Fibroblast of mammary gland (primary cell): ENCODE measurements around the gene DDX5.

Source experiments
- DNase-seq: peaks from one replicate; pipeline ENCODE4 v3.0.0-alpha.2; 2010; ENCODE audit warnings: low read depth
- H3K4me3 ChIP-seq: 2 replicates; pipeline ENCODE4 v1.5.1; 2011; ENCODE audit warnings: low read depth, mild to moderate bottlenecking, low read length, moderate library complexity; ENCODE audit not compliant: control insufficient read depth
- TF ChIP-seq, protein P1 (sequence below): conservative IDR thresholded peaks from 2 replicates; pipeline ENCODE4 v1.5.1; 2011; ENCODE audit warnings: low read depth, low read length, inconsistent platforms; ENCODE audit not compliant: control insufficient read depth, insufficient read depth

The DDX5 gene

DNA sequence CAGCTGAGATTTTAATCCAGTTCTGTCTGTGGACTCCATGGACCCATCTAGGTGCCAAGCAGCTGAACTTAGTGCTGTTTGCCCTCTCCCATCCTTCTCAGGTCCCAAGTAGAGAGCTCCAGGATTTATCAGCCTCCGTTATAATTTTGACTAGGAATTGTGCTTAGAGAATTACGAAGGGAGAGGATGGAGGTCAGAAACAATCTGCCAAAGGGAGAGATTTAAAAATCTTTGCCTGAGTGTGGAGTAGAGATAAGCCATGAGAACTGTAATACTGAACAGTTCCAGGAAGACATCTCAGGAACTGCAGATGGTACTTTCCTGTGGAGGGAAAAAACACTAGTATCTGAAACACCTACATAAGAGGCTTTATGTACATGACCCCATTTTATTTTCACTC is 27.7 kb upstream of the DDX5 start:
- no peak for DNase-seq
- TF ChIP-seq, protein P1, sequence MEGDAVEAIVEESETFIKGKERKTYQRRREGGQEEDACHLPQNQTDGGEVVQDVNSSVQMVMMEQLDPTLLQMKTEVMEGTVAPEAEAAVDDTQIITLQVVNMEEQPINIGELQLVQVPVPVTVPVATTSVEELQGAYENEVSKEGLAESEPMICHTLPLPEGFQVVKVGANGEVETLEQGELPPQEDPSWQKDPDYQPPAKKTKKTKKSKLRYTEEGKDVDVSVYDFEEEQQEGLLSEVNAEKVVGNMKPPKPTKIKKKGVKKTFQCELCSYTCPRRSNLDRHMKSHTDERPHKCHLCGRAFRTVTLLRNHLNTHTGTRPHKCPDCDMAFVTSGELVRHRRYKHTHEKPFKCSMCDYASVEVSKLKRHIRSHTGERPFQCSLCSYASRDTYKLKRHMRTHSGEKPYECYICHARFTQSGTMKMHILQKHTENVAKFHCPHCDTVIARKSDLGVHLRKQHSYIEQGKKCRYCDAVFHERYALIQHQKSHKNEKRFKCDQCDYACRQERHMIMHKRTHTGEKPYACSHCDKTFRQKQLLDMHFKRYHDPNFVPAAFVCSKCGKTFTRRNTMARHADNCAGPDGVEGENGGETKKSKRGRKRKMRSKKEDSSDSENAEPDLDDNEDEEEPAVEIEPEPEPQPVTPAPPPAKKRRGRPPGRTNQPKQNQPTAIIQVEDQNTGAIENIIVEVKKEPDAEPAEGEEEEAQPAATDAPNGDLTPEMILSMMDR: no peak
- no peak overlapping the region for H3K4me3 ChIP-seq

DNA sequence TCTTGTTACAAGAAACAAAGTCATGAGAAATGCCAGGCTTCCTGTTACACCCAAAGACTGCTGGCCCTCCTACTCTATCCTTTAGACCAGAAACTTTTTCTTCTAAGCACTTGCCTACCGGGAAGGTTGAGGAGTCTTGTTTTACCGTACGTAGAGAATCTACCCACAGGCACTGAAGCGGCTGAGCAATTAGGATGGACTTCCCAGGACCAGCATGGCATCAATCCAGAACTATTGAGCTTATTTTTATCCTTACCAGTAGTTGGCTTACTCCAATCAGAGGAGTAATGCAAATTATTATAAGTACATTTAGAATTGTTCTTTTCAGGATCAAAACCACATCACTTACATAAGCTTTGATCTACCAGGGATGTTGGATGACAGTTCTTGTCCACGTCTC is 26.3 kb upstream of the DDX5 start:
- TF ChIP-seq, protein P1: no peak
- DNase-seq: no peak
- no peak overlapping the region for H3K4me3 ChIP-seq

DNA sequence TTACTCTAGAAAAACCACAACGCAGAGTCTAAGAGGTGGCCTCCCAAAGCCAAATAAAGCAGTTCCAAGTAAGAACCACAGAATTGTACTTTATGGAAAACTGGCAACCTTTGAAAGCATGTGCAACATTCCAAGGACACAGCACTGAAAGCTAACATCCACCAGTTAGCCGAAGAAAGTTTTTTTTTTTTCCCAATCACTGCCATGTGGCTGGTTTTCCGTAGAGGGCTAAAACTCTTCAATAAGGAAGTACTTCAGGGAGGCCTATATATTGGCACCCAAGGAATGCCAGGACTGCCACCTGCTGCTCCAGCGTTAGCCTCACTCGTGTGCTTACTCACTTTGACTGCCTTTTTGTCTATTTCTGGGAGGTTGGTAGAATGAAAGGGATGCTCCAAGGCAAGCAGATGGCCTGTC is 25.9 kb upstream of the DDX5 start:
- peak; percentile 41 for DNase-seq
- TF ChIP-seq, protein P1: no peak
- no peak overlapping the region for H3K4me3 ChIP-seq

DNA sequence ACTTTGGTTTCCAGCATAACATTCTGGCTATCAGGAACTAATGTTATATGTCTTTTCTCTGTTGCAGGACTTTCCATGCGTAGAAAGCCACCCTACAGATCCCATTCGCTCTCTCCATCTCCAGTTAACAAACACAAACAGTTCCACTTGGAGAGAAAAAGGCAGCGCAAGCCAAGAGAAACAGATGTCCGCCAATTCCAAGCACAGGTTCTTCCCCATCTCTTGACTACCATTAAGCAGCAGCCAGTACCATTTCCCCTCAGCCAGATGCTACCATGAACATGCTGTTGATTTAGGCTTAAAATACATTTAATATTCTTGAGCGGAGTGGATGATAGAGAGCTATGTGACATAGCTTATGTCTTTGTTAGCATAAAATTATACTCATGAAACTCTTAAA is 23.1 kb upstream of the DDX5 start:
- no peak for DNase-seq
- TF ChIP-seq, protein P1: no peak
- no peak overlapping the region for H3K4me3 ChIP-seq

DNA sequence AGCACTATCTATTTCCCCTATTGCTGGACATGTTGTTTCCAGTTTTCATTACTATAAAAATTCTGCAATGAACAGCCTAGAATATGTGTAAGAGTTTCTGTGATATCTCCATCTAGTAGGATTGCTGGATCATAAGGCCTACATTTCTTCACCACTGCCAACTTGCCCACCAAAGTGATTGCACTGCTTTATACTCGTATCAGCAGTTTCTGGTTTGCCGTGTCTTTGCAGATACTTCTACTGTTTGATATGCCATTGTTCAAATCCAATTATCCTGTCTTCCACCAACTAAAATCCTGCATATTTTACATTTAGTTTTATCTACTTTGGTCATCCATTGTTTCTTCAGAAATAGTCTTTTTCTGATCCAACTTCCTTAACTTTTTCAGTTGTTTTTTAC is 21.8 kb upstream of the DDX5 start:
- no peak for DNase-seq
- TF ChIP-seq, protein P1: no peak
- H3K4me3 ChIP-seq: no peak overlapping the region

DNA sequence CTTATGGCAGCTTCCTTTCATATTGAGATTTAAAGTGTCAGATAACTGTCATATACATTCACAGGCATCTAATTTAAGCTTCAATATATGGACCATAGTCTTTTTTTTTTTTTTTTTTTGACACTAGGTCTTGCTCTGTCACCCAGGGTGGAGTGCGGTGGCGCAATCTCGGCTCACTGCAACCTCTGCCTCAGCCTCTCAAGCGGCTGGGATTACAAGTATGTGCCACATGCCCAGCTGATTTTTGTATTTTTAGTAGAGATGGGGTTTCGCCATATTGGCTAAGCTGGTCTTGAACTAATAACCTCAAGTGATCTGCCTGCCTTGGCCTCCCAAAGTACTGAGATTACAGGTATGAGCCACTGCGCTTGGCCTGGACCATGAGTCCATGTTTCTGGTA is 14.3 kb upstream of the DDX5 start:
- no peak for DNase-seq
- TF ChIP-seq, protein P1: no peak
- no peak overlapping the region for H3K4me3 ChIP-seq

DNA sequence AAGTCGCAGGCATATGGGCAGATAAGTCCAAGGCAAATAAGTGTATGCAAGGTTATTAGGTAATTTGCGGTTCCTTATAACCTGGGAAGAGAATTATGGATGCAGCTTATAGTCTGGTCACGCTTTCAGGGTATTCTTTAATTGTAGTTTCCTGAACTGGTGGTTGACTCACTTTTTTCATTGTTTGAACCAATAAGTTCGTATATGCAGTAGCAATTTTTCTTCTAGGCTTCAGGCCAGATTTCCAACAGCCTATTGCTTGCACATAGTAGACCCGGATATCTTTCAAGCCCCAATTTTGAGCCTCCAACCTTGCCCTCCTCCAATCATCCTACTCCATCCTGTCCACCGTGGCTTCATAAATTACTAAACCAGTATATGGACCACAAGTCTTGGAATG is 13.5 kb upstream of the DDX5 start:
- DNase-seq: no peak
- no peak overlapping the region for H3K4me3 ChIP-seq
- TF ChIP-seq, protein P1: no peak
